Spleen (tissue), 11 donors: ENCODE measurements around the gene CACNA2D2. TPM values are rescaled to one million over a fixed set of nuclear protein-coding genes. Genes with fewer than 3 reads are reported as not detected.

Experiments
- DNase-seq: peaks from one replicate; pipeline ENCODE4 v3.0.0-alpha.2; 2020
- H3K27ac ChIP-seq, 8 donors: fragments of 200-600 bp; sonication (generic) in 7 of 8; 1 replicate in 4 of 8; 2 replicates in 4 of 8; pipeline versions ENCODE4 v1.5.0 to v1.8.0; 2016 to 2021; ENCODE audit warnings: inconsistent platforms in 4 of 8, mild to moderate bottlenecking in 4 of 8, moderate library complexity in 1 of 8
- H3K27me3 ChIP-seq, 7 donors: fragments of 200-600 bp; sonication (generic) in 6 of 7; replicated peaks in 1 of 7; 1 replicate in 4 of 7; 2 replicates in 3 of 7; pipeline versions ENCODE4 v1.5.0 to v1.8.0; 2016 to 2021; ENCODE audit warnings: inconsistent platforms in 3 of 7, mild to moderate bottlenecking in 1 of 7
- H3K36me3 ChIP-seq, 6 donors: fragments of 200-600 bp; sonication (generic) in 5 of 6; 1 replicate in 4 of 6; 2 replicates in 2 of 6; pipeline versions ENCODE4 v1.5.0 to v1.8.0; 2016 to 2021; ENCODE audit warnings: inconsistent platforms in 2 of 6
- H3K4me1 ChIP-seq, 6 donors: fragments of 200-600 bp; sonication (generic) in 5 of 6; 1 replicate in 3 of 6; 2 replicates in 3 of 6; pipeline versions ENCODE4 v1.5.0 to v1.8.0; 2016 to 2021; ENCODE audit warnings: inconsistent platforms in 3 of 6
- H3K4me3 ChIP-seq, 8 donors: fragments of 200-600 bp; sonication (generic) in 7 of 8; 1 replicate in 4 of 8; 2 replicates in 4 of 8; pipeline versions ENCODE4 v1.5.0 to v1.8.0; 2016 to 2021; ENCODE audit warnings: inconsistent platforms in 4 of 8, mild to moderate bottlenecking in 4 of 8, moderate library complexity in 2 of 8
- H3K9me3 ChIP-seq, 8 donors: fragments of 200-600 bp; sonication (generic) in 7 of 8; 1 replicate in 4 of 8; 2 replicates in 4 of 8; pipeline versions ENCODE4 v1.5.0 to v1.8.0; 2016 to 2021; ENCODE audit warnings: inconsistent platforms in 4 of 8
- POLR2A ChIP-seq, 3 donors: fragments of 450-650 bp; IDR thresholded peaks; one replicate each; pipeline ENCODE4 v1.5.1; 2017; ENCODE audit warnings: antibody characterized with exemption in 3 of 3, mild to moderate bottlenecking in 1 of 3
- POLR2AphosphoS5 ChIP-seq, 3 donors: sonication (generic); formaldehyde crosslinking; IDR thresholded peaks; one replicate each; pipeline ENCODE4 v1.5.1; 2017; ENCODE audit warnings: antibody characterized with exemption in 3 of 3
- WGBS, 5 donors: extraction: QIAGEN DNeasy Blood & Tissue Kit in 3 of 5; methylation state at CpG; one replicate each; pipeline versions ENCODE4 v1.1.5 to v1.1.7; 2013 to 2018; 5-methylcytosine and 5-hydroxymethylcytosine counted together
- intact Hi-C: fragments of 100-400 bp; cut with DNase I; formaldehyde crosslinking; loops from one replicate; pipeline ENCODE4 v1.15.0; 2023; ENCODE audit warnings: low total_unique reads
- polyA plus RNA-seq, 3 donors: library from polyadenylated mRNA; stranded (reverse); fragments of 200-250 nt; gene quantifications; one replicate each; pipeline ENCODE4 v1.2.1, GENCODE V29; 2013
- total RNA-seq, 7 donors: library from RNA; depleted of rRNA in 3 of 7; stranded (reverse); fragments of >200 nt in 3 of 7; fragmentation: NEBNext Ultra II Directional in 4 of 7; extraction: Animal tissue kit (Norgen Biotek cat#: 25700) in 4 of 7; gene quantifications; one replicate each; pipeline versions ENCODE4 v1.1.0 to v1.2.1, GENCODE V29; 2016 to 2021
- TF ChIP-seq, protein P1 (sequence below), 11 experiments: fragments of 200-600 bp in 7 of 11; fragments of 450-650 bp in 4 of 11; sonication (generic) in 4 of 11; IDR thresholded peaks in 8 of 11; conservative IDR thresholded peaks in 3 of 11; 1 replicate in 7 of 11; 2 replicates in 4 of 11; pipeline versions ENCODE4 v1.4.0 to v1.8.0; 2016 to 2021; ENCODE audit warnings: antibody characterized with exemption in 11 of 11, inconsistent platforms in 4 of 11, mild to moderate bottlenecking in 1 of 11
- donor health status: healthy with polysubstance abuse.
- donor health status: DM: no; HTN: no; CAD: no; lungs with moderate emphysema.
- donor health status: DM: no; HTN: no; CAD: no.
- donor health status: Bipolar disorder and iron deficiency.
- donor health status: healthy.
- donor health status: DM: no; HTN: no; CAD: no.
- donor health status: DM: yes; HTN: yes; CAD: no.

The CACNA2D2 gene
- total and polyA plus RNA-seq, 10 donors: 0.24 to 3.2 (median 1.2) TPM

DNA sequence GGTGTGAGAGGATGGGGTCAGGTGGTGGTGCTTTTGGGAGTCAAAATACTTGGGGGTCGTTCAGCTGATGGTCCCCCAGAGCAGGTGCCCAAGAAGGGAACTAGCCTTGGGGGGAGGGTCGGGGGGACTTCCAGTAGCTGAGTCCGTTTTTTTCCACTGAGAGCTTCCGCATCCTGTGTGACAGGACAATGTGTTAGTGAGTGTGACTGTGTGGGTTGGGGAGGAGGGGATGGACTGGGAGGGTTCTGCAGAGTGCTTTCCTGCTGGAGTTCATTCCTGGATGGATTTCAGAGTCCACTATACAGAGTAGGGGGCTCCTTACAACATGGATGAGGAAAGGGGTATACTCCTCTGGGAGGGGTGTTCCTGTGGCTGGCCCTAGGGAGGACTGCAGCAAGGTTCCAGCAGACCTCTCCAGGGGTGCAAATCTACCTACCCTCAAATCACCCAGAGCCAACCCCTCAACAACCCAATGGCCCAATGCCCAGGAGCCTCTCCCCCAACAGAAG is 180.3 kb downstream of the CACNA2D2 start:
- H3K27me3 ChIP-seq: no peaks in the 10 kb centered on the region
- intact Hi-C loops: loop anchor here (10.0 kb wide), 1 partner anchor 88 kb away; the partner anchor contains the start of gene GNAI2
- no peaks in the 10 kb centered on the region for H3K9me3 ChIP-seq
- H3K27ac ChIP-seq: peak overlapping the region; percentile 86 to 96 (median 93)
- 9 to 62% (median 27%) methylated on average over 4 of the region's 4 CpGs for WGBS, 5 donors
- peaks cover under 1 to 53% (median 28%) of the 10 kb centered on the region in 6 donors for H3K36me3 ChIP-seq
- peaks cover 34 to 93% (median 88%) of the 10 kb centered on the region in 6 donors for H3K4me1 ChIP-seq
- TF ChIP-seq POLR2AphosphoS5 (IDR thresholded peaks at IDR 0.05): no peak
- TF ChIP-seq, protein P1, sequence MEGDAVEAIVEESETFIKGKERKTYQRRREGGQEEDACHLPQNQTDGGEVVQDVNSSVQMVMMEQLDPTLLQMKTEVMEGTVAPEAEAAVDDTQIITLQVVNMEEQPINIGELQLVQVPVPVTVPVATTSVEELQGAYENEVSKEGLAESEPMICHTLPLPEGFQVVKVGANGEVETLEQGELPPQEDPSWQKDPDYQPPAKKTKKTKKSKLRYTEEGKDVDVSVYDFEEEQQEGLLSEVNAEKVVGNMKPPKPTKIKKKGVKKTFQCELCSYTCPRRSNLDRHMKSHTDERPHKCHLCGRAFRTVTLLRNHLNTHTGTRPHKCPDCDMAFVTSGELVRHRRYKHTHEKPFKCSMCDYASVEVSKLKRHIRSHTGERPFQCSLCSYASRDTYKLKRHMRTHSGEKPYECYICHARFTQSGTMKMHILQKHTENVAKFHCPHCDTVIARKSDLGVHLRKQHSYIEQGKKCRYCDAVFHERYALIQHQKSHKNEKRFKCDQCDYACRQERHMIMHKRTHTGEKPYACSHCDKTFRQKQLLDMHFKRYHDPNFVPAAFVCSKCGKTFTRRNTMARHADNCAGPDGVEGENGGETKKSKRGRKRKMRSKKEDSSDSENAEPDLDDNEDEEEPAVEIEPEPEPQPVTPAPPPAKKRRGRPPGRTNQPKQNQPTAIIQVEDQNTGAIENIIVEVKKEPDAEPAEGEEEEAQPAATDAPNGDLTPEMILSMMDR (IDR thresholded peaks at IDR 0.05 in 8 of 11, conservative IDR thresholded peaks at IDR 0.05 in 3 of 11): no peak
- TF ChIP-seq POLR2A (IDR thresholded peaks at IDR 0.05): no peak
- peak overlapping the region in 6 of 8 donors; percentile 1 to 92 (median 84) for H3K4me3 ChIP-seq
- DNase-seq: peak; percentile 79

DNA sequence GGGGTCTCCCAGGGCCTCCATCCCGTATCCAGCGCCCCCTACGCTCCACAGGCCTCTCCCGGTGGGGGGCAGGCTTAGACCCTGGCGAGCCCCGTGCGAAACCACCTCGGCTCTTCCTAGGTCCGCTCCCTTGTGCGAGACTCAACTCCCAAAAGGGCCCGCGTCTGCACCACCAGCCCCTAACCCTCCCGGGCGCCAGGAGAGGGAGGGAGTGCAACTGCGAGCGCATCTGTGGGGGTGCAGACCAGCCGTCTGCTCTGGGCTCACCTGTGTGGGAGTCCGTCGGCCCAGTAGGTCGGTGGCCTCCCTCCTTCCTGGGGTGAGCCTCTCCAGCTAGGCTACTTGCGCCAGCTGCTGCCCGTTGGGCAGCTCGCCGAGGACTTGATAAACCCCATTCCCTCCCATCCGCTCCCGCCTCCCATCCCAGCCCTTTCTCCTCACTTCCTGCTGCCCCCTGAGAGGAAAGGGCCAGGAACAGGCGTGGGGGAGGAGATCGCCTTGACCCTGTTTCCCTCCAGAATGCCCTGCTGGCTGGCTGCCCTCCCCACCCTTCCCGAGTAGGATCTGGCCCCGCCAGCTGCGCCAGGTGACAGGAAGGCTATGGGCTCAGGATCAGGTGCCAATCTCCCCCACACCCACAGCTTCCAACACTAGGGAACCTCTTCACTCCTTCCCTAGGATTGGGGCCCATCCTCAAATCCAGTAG is 180.9 kb downstream of the CACNA2D2 start, which contains the start of gene HYAL2:
Gene HYAL2, minus strand, starts transcription at position 360 of the 706 bp plus-strand sequence. CDS start 2,256 bp downstream, outside the sequence.
- peak within 1 kb of the TSS; percentile 86 to 96 (median 93) for H3K27ac ChIP-seq
- H3K36me3 ChIP-seq: peaks cover 2 to 59% (median 32%) of the 10 kb centered on the region in 6 donors
- 47 to 60% (median 55%) methylated on average over 14 to 31 of the region's 31 CpGs for WGBS, 5 donors
- no peaks in the 10 kb centered on the region for H3K27me3 ChIP-seq
- intact Hi-C loops: loop anchor here (10.0 kb wide), 1 partner anchor 88 kb away; the partner anchor contains the start of gene GNAI2
- peak; percentile 89 for DNase-seq
- peaks cover 33 to 93% (median 89%) of the 10 kb centered on the region in 6 donors for H3K4me1 ChIP-seq
- H3K4me3 ChIP-seq: peak within 1 kb of the TSS; percentile 72 to 97 (median 90)
- TF ChIP-seq POLR2A (IDR thresholded peaks at IDR 0.05): peak in 1 of 3 donors; percentile 66
- peak; percentile 90 to 95 (median 93) for TF ChIP-seq POLR2AphosphoS5 (IDR thresholded peaks at IDR 0.05)
- TF ChIP-seq, protein P1 (IDR thresholded peaks at IDR 0.05 in 8 of 11, conservative IDR thresholded peaks at IDR 0.05 in 3 of 11): no peak
- no peaks in the 10 kb centered on the region for H3K9me3 ChIP-seq

DNA sequence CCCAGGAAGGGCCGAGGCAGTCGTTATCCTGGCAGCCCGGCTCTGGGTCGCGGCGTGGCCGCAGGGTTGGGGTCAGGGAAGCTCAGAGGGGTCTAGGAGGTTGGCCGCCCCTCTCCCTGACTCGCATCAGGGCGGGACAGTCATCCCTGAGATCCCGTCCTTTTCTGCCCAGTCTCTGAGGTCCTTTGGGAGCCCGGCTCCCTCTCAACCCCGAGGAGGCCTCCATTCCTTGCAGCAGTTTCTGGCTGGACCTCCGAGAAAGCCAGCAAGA is 181.4 kb downstream of the CACNA2D2 start:
- H3K4me3 ChIP-seq: peak overlapping the region; percentile 72 to 97 (median 90)
- 18 to 35% (median 32%) methylated on average over 7 to 14 of the region's 14 CpGs for WGBS, 5 donors
- peaks cover 28 to 93% (median 89%) of the 10 kb centered on the region in 6 donors for H3K4me1 ChIP-seq
- DNase-seq: no peak
- no peaks in the 10 kb centered on the region for H3K9me3 ChIP-seq
- peaks cover 2 to 64% (median 37%) of the 10 kb centered on the region in 6 donors for H3K36me3 ChIP-seq
- intact Hi-C loops: loop anchor here (10.0 kb wide), 1 partner anchor 87 kb away; the partner anchor contains the start of gene GNAI2
- H3K27ac ChIP-seq: peak overlapping the region; percentile 86 to 96 (median 93)
- H3K27me3 ChIP-seq: no peaks in the 10 kb centered on the region
- TF ChIP-seq, protein P1 (IDR thresholded peaks at IDR 0.05 in 8 of 11, conservative IDR thresholded peaks at IDR 0.05 in 3 of 11): no peak
- TF ChIP-seq POLR2AphosphoS5 (IDR thresholded peaks at IDR 0.05) (no peak), POLR2A (IDR thresholded peaks at IDR 0.05) (no peak)
